OCI-LY7 (cell line): ENCODE results near the gene MAGOH. TPM values are rescaled to one million over a fixed set of nuclear protein-coding genes. Genes with fewer than 3 reads are reported as not detected.

Source experiments
- BruUV-seq: library from RNA; stranded (reverse); fragments of 400-500 nt; replicated peaks from 2 replicates; lab custom pipeline; 2021; lab: Mats Ljungman, UMichigan
- CTCF ChIA-PET: fragments of 300-600 bp; sonication (Branson Sonifier 250); formaldehyde crosslinking; loops from one replicate; lab custom pipeline; 2022; ENCODE audit warnings: antibody characterized with exemption; ENCODE audit not compliant: unreplicated experiment; lab: Charles Lee
- POLR2A ChIA-PET: fragments of 300-600 bp; sonication (Branson Sonifier 250); formaldehyde crosslinking; loops from one replicate; lab custom pipeline; 2022; ENCODE audit warnings: antibody characterized with exemption; lab: Charles Lee
- DNase-seq: peaks from one replicate; pipeline ENCODE4 v3.0.0-alpha.2; 2015; ENCODE audit warnings: low spot score
- H2AFZ ChIP-seq: fragments of 200-600 bp; sonication (generic), shearing (Covaris generic); 2 replicates; pipeline ENCODE4 v1.6.1; 2014; ENCODE audit warnings: mild to moderate bottlenecking, antibody characterized with exemption, low read length, moderate library complexity
- H3K27ac ChIP-seq: fragments of 200-600 bp; sonication (generic); 2 replicates; pipeline ENCODE4 v1.5.1; 2014; ENCODE audit warnings: mixed run types, low read depth, mild to moderate bottlenecking, moderate library complexity, low read length, inconsistent platforms; ENCODE audit not compliant: poor library complexity, severe bottlenecking
- H3K36me3 ChIP-seq: fragments of 200-600 bp; sonication (generic); 2 replicates; pipeline ENCODE4 v1.6.1; 2014; ENCODE audit warnings: mild to moderate bottlenecking, antibody characterized with exemption, low read length, moderate library complexity, mixed read lengths; ENCODE audit not compliant: insufficient read depth
- H3K4me1 ChIP-seq: fragments of 200-600 bp; sonication (generic); 2 replicates; pipeline ENCODE4 v1.5.1; 2014; ENCODE audit warnings: mild to moderate bottlenecking, low read length; ENCODE audit not compliant: insufficient read depth, poor library complexity, severe bottlenecking
- H3K4me2 ChIP-seq: fragments of 200-600 bp; sonication (generic); 2 replicates; pipeline ENCODE4 v1.6.1; 2014; ENCODE audit warnings: mild to moderate bottlenecking, low read length
- H3K4me3 ChIP-seq: fragments of 200-600 bp; sonication (generic); 2 replicates; pipeline ENCODE4 v1.5.1; 2014; ENCODE audit warnings: mild to moderate bottlenecking, low read depth, low read length; ENCODE audit not compliant: poor library complexity, severe bottlenecking
- H3K79me2 ChIP-seq: fragments of 200-600 bp; sonication (generic); 2 replicates; pipeline ENCODE4 v1.6.1; 2016; ENCODE audit warnings: low read depth, mild to moderate bottlenecking, low read length, moderate library complexity, mixed read lengths; ENCODE audit not compliant: insufficient read depth
- H3K9me2 ChIP-seq: fragments of 200-600 bp; sonication (generic); 2 replicates; pipeline ENCODE4 v1.6.1; 2016; ENCODE audit warnings: mild to moderate bottlenecking, low read length, mixed read lengths; ENCODE audit not compliant: insufficient read depth
- H3K9me3 ChIP-seq: fragments of 200-600 bp; sonication (generic); 2 replicates; pipeline ENCODE4 v1.6.1; 2014; ENCODE audit warnings: mild to moderate bottlenecking, mixed run types, low read length, mixed read lengths
- H4K20me1 ChIP-seq: fragments of 200-600 bp; sonication (generic); 2 replicates; pipeline ENCODE4 v1.6.1; 2014; ENCODE audit warnings: mild to moderate bottlenecking, antibody characterized with exemption, low read length, moderate library complexity, mixed read lengths; ENCODE audit not compliant: insufficient read depth
- CTCF ChIP-seq: fragments of 200-600 bp; sonication (generic); conservative IDR thresholded peaks from 2 replicates; pipeline ENCODE4 v1.5.1; 2014; ENCODE audit warnings: mild to moderate bottlenecking, antibody characterized with exemption, low read length, moderate library complexity, mixed read lengths
- EZH2phosphoT487 ChIP-seq: fragments of 200-600 bp; sonication (generic); IDR thresholded peaks from 2 replicates; pipeline ENCODE4 v1.6.1; 2018; ENCODE audit warnings: low read depth, borderline replicate concordance, mild to moderate bottlenecking, mixed run types, antibody characterized with exemption, low read length, moderate library complexity, mixed read lengths
- intact Hi-C: fragments of 100-400 bp; cut with micrococcal nuclease; formaldehyde crosslinking; loops from one replicate; pipeline ENCODE4 v1.10.0; 2022; ENCODE audit not compliant: unreplicated experiment
- total RNA-seq, 2 experiments: library from RNA; depleted of rRNA in 1 of 2; stranded (reverse); fragments of >200 nt in 1 of 2; shearing (Covaris generic) in 1 of 2; gene quantifications; 2 replicates each; pipeline ENCODE4 v1.2.3, GENCODE V29; 2014 to 2022

Gene MAGOH
- total RNA-seq, 2 experiments from 2014 or later: 87.3 to 98.3 TPM

- intact Hi-C loops: loop anchor here (5.0 kb wide), 1 partner anchor 499 kb away; the partner anchor contains the start of gene COA7
- TF ChIP-seq EZH2phosphoT487 (no peak), CTCF (no peak)
- Histone ChIP-seq H3K4me1 (peaks cover 20% of the 10 kb centered on the region), H3K9me2 (no peaks in the 10 kb centered on the region), H2AFZ (peak within 1 kb of the TSS; percentile 86; the same call in 1 of the 2 replicates), H3K36me3 (peaks cover 12% of the 10 kb centered on the region), H3K4me3 (peak within 1 kb of the TSS; percentile 78), H3K79me2 (peaks cover 16% of the 10 kb centered on the region; the same call in 1 of the 2 replicates), H3K9me3 (no peaks in the 10 kb centered on the region), H4K20me1 (no peaks in the 10 kb centered on the region), H3K27ac (peak within 1 kb of the TSS; percentile 56), H3K4me2 (peak within 1 kb of the TSS; percentile 94)
- ChIA-PET CTCF (no interaction called here), POLR2A (interaction anchor here (1.1 to 1.3 kb wide), 2 partner anchors 10 to 23 kb away, joined by 3 to 6 read pairs; no protein-coding TSS in a partner anchor)
- DNase-seq: peak; percentile 95
- no TSS peak for BruUV-seq
Observed at GRCh38 chr1:53196485-53197290, 41.6 kb downstream of the MAGOH start, which contains the start of gene CPT2. TSS of gene CPT2 (plus strand) at chr1:53196824. CDS start at chr1:53196944, 120 bp downstream.

DNA sequence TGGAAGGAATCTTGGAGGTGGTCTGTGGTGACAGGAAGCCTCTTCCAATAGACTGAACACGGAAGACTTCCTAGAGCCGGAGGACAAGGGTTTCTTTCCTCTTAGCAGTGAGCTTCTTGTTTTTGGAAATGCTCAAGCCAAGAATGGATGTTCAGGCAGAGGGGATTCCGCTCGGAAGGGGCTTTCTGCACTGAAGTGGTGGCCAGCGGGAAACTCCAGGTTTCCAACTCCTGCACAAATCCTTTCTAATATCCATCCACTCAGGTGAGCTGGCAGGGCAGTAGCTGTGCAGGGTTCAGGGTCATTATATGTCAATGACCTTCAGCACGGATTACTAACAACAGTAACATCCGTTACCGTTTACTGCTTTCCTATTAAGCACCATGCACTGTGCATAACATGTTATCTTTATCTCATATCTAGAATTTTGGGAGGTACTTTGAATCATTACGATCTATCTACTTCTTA lies 42.3 kb downstream of the MAGOH start:
- Histone ChIP-seq H3K4me1 (peaks cover 20% of the 10 kb centered on the region), H3K79me2 (peaks cover 16% of the 10 kb centered on the region; the same call in 1 of the 2 replicates), H3K9me2 (no peaks in the 10 kb centered on the region), H3K36me3 (peaks cover 6% of the 10 kb centered on the region), H4K20me1 (no peaks in the 10 kb centered on the region), H3K9me3 (no peaks in the 10 kb centered on the region), H3K4me2 (peak overlapping the region; percentile 94), H3K4me3 (peak overlapping the region; percentile 78), H2AFZ (peak overlapping the region; percentile 86; the same call in 1 of the 2 replicates), H3K27ac (peak overlapping the region; percentile 56)
- ChIA-PET POLR2A (interaction anchor here (1.1 to 1.3 kb wide), 3 partner anchors 9 to 153 kb away, joined by 3 to 6 read pairs (median 3); no protein-coding TSS in a partner anchor), CTCF (no interaction called here)
- BruUV-seq: no TSS peak
- intact Hi-C loops: loop anchor here (5.0 kb wide), 1 partner anchor 499 kb away; the partner anchor contains the start of gene COA7
- no peak for TF ChIP-seq EZH2phosphoT487
- no peak for TF ChIP-seq CTCF
- no peak for DNase-seq
